ENCODE results near the gene RPUSD3. TPM values are rescaled to one million over a fixed set of nuclear protein-coding genes. Genes with fewer than 3 reads are reported as not detected.

RPUSD3 gene
- total and polyA plus RNA-seq, 4 donors: 17.2 to 28.5 (median 23.8) TPM

GRCh38 chr3:9817436-9817835 lies 26.4 kb downstream of the RPUSD3 start:
- Histone ChIP-seq H3K27ac (ENCODE audit: low read depth in 1 of 2, low read length in 2 of 2) (no peak overlapping the region), H3K36me3 (ENCODE audit: control insufficient read depth in 1 of 2, insufficient read depth in 2 of 2, low read length in 1 of 2) (no peaks in the 10 kb centered on the region), H3K4me3 (ENCODE audit: low read length in 2 of 2) (no peak overlapping the region), H3K27me3 (ENCODE audit: control insufficient read depth in 1 of 2, insufficient read depth in 2 of 2, low read length in 1 of 2) (no peaks in the 10 kb centered on the region), H3K4me1 (ENCODE audit: control insufficient read depth in 1 of 2, insufficient read depth in 2 of 2, low read length in 2 of 2) (no peaks in the 10 kb centered on the region), H3K9me3 (ENCODE audit: control insufficient read depth, low read length) (no peaks in the 10 kb centered on the region)
- intact Hi-C loops (cut with DNase I): no loop called here
- DNase-seq (peak in 1 of 2 donors; percentile 20), ATAC-seq (ENCODE audit: low FRiP score) (no peak)
- WGBS, 2 donors: 89 to 92% methylated on average over 6 of the region's 6 CpGs

- no peak for ATAC-seq (ENCODE audit: low FRiP score)
- Histone ChIP-seq H3K27me3 (ENCODE audit: control insufficient read depth in 1 of 2, insufficient read depth in 2 of 2, low read length in 1 of 2) (no peaks in the 10 kb centered on the region), H3K4me1 (ENCODE audit: control insufficient read depth in 1 of 2, insufficient read depth in 2 of 2, low read length in 2 of 2) (no peaks in the 10 kb centered on the region), H3K4me3 (ENCODE audit: low read length in 2 of 2) (no peak overlapping the region), H3K27ac (ENCODE audit: low read depth in 1 of 2, low read length in 2 of 2) (no peak overlapping the region), H3K9me3 (ENCODE audit: control insufficient read depth, low read length) (no peaks in the 10 kb centered on the region), H3K36me3 (ENCODE audit: control insufficient read depth in 1 of 2, insufficient read depth in 2 of 2, low read length in 1 of 2) (no peaks in the 10 kb centered on the region)
- intact Hi-C loops (cut with DNase I): no loop called here
- 89 to 91% methylated on average over 9 of the region's 9 CpGs for WGBS, 2 donors
- peak in 1 of 2 donors; percentile 58 for DNase-seq
Measured at GRCh38 chr3:9815986-9816385, 27.8 kb downstream of the RPUSD3 start.

DNA sequence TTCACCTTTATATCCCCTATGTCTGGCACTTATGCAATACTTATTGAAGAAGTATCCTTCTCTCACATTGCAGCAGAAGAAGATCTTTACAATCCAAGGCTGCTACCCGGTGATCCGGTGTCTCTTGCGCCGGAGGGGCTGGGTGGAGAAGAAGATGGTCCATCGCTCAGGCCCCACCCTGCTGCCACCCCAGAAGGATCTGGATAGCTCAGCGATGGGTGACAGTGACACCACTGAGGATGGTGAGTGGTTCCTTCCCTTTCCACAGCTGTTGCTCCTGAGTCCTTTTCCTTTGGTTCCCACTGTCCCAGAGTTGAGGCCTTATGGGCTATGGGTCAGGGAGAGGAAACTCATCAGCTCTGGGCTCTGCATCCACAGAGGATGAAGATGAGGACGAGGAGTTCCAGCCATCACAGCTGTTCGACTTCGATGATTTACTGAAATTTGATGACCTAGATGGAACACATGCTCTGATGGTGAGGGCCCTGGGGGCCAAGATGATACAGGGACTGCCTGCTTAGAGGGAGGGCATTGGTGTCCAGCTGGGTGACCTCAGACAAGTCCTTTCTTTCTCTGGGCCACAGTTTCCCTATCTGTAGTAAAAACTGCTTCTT lies 30.8 kb downstream of the RPUSD3 start:
- H3K4me3 ChIP-seq (ENCODE audit: low read length in 2 of 2): no peak overlapping the region
- ATAC-seq (ENCODE audit: low FRiP score): no peak
- H3K27ac ChIP-seq (ENCODE audit: low read depth in 1 of 2, low read length in 2 of 2): no peak overlapping the region
- no peaks in the 10 kb centered on the region for H3K27me3 ChIP-seq (ENCODE audit: control insufficient read depth in 1 of 2, insufficient read depth in 2 of 2, low read length in 1 of 2)
- no peaks in the 10 kb centered on the region for H3K9me3 ChIP-seq (ENCODE audit: control insufficient read depth, low read length)
- no peaks in the 10 kb centered on the region for H3K36me3 ChIP-seq (ENCODE audit: control insufficient read depth in 1 of 2, insufficient read depth in 2 of 2, low read length in 1 of 2)
- H3K4me1 ChIP-seq (ENCODE audit: control insufficient read depth in 1 of 2, insufficient read depth in 2 of 2, low read length in 2 of 2): no peaks in the 10 kb centered on the region
- intact Hi-C loops (cut with DNase I): no loop called here
- 93 to 95% methylated on average over 9 of the region's 9 CpGs for WGBS, 2 donors
- peak in 1 of 2 donors; percentile 28 for DNase-seq

- H3K27ac ChIP-seq (ENCODE audit: low read depth in 1 of 2, low read length in 2 of 2): no peak overlapping the region
- no peak for ATAC-seq (ENCODE audit: low FRiP score)
- peak in 1 of 2 donors; percentile 62 for DNase-seq
- H3K9me3 ChIP-seq (ENCODE audit: control insufficient read depth, low read length): no peaks in the 10 kb centered on the region
- intact Hi-C loops (cut with DNase I): no loop called here
- H3K36me3 ChIP-seq (ENCODE audit: control insufficient read depth in 1 of 2, insufficient read depth in 2 of 2, low read length in 1 of 2): peaks cover 3 to 4% of the 10 kb centered on the region in 2 donors
- H3K4me3 ChIP-seq (ENCODE audit: low read length in 2 of 2): peak overlapping the region; percentile 0 to 3
- 17 to 19% methylated on average over 10 of the region's 10 CpGs for WGBS, 2 donors
- H3K27me3 ChIP-seq (ENCODE audit: control insufficient read depth in 1 of 2, insufficient read depth in 2 of 2, low read length in 1 of 2): no peaks in the 10 kb centered on the region
- H3K4me1 ChIP-seq (ENCODE audit: control insufficient read depth in 1 of 2, insufficient read depth in 2 of 2, low read length in 2 of 2): no peaks in the 10 kb centered on the region
Measured at GRCh38 chr3:9810846-9811245, 33.0 kb downstream of the RPUSD3 start.

DNA sequence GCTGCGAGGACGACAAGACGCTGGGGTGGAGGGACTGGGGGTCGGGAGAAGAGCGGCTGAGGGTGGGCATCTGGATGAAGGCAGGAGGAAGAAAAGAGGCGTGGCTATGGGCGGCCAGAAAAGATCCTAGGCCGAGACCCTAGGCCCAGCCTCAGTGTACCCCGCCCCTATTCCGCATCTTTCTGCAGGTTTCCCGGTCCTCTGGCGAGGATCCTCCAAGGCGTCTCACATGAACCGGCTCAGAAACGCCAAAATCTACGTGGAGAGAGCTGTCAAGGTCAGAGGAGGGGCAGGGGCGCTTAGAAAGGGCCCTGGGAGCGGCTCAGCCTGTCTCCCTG lies 33.4 kb downstream of the RPUSD3 start:
- Histone ChIP-seq H3K27ac (ENCODE audit: low read depth in 1 of 2, low read length in 2 of 2) (peak overlapping the region in 1 of 2 donors; percentile 60), H3K4me3 (ENCODE audit: low read length in 2 of 2) (peak overlapping the region; percentile 3 to 54), H3K36me3 (ENCODE audit: control insufficient read depth in 1 of 2, insufficient read depth in 2 of 2, low read length in 1 of 2) (peaks cover 5% of the 10 kb centered on the region in 2 donors), H3K27me3 (ENCODE audit: control insufficient read depth in 1 of 2, insufficient read depth in 2 of 2, low read length in 1 of 2) (no peaks in the 10 kb centered on the region), H3K9me3 (ENCODE audit: control insufficient read depth, low read length) (no peaks in the 10 kb centered on the region), H3K4me1 (ENCODE audit: control insufficient read depth in 1 of 2, insufficient read depth in 2 of 2, low read length in 2 of 2) (no peaks in the 10 kb centered on the region)
- WGBS, 2 donors: 1% methylated on average over 18 of the region's 18 CpGs
- intact Hi-C loops (cut with DNase I): no loop called here
- ATAC-seq (ENCODE audit: low FRiP score) (no peak), DNase-seq (no peak)

- DNase-seq (peak; percentile 90 to 94), ATAC-seq (ENCODE audit: low FRiP score) (peak; percentile 90)
- no peaks in the 10 kb centered on the region for H3K9me3 ChIP-seq (ENCODE audit: control insufficient read depth, low read length)
- no peaks in the 10 kb centered on the region for H3K27me3 ChIP-seq (ENCODE audit: control insufficient read depth in 1 of 2, insufficient read depth in 2 of 2, low read length in 1 of 2)
- intact Hi-C loops (cut with DNase I): no loop called here
- no peaks in the 10 kb centered on the region for H3K4me1 ChIP-seq (ENCODE audit: control insufficient read depth in 1 of 2, insufficient read depth in 2 of 2, low read length in 2 of 2)
- 1% methylated on average over 38 to 76 of the region's 76 CpGs for WGBS, 2 donors
- H3K27ac ChIP-seq (ENCODE audit: low read depth in 1 of 2, low read length in 2 of 2): peak within 1 kb of the TSS; percentile 31 to 60
- H3K36me3 ChIP-seq (ENCODE audit: control insufficient read depth in 1 of 2, insufficient read depth in 2 of 2, low read length in 1 of 2): peaks cover 7% of the 10 kb centered on the region in 2 donors
- peak within 1 kb of the TSS; percentile 3 to 54 for H3K4me3 ChIP-seq (ENCODE audit: low read length in 2 of 2)
Measured at GRCh38 chr3:9809615-9810432, 34.0 kb downstream of the RPUSD3 start, which contains the start of gene TTLL3. Gene TTLL3 (plus strand): TSS chr3:9810262. CDS start chr3:9810662, 400 bp downstream.

- DNase-seq (peak in 1 of 2 donors; percentile 51), ATAC-seq (ENCODE audit: low FRiP score) (peak; percentile 17)
- Histone ChIP-seq H3K4me3 (ENCODE audit: low read length in 2 of 2) (peak overlapping the region; percentile 3 to 54), H3K27ac (ENCODE audit: low read depth in 1 of 2, low read length in 2 of 2) (peak overlapping the region; percentile 31 to 60), H3K36me3 (ENCODE audit: control insufficient read depth in 1 of 2, insufficient read depth in 2 of 2, low read length in 1 of 2) (peaks cover 10 to 11% of the 10 kb centered on the region in 2 donors), H3K27me3 (ENCODE audit: control insufficient read depth in 1 of 2, insufficient read depth in 2 of 2, low read length in 1 of 2) (no peaks in the 10 kb centered on the region), H3K4me1 (ENCODE audit: control insufficient read depth in 1 of 2, insufficient read depth in 2 of 2, low read length in 2 of 2) (no peaks in the 10 kb centered on the region), H3K9me3 (ENCODE audit: control insufficient read depth, low read length) (no peaks in the 10 kb centered on the region)
- 86 to 89% methylated on average over 4 of the region's 4 CpGs for WGBS, 2 donors
- intact Hi-C loops (cut with DNase I): no loop called here
Measured at GRCh38 chr3:9809239-9809614, 34.6 kb downstream of the RPUSD3 start.

GRCh38 chr3:9808345-9809037 lies 35.3 kb downstream of the RPUSD3 start:
- Histone ChIP-seq H3K4me3 (ENCODE audit: low read length in 2 of 2) (no peak overlapping the region), H3K9me3 (ENCODE audit: control insufficient read depth, low read length) (no peaks in the 10 kb centered on the region), H3K4me1 (ENCODE audit: control insufficient read depth in 1 of 2, insufficient read depth in 2 of 2, low read length in 2 of 2) (no peaks in the 10 kb centered on the region), H3K27me3 (ENCODE audit: control insufficient read depth in 1 of 2, insufficient read depth in 2 of 2, low read length in 1 of 2) (no peaks in the 10 kb centered on the region), H3K36me3 (ENCODE audit: control insufficient read depth in 1 of 2, insufficient read depth in 2 of 2, low read length in 1 of 2) (peaks cover 15 to 18% of the 10 kb centered on the region in 2 donors), H3K27ac (ENCODE audit: low read depth in 1 of 2, low read length in 2 of 2) (peak overlapping the region in 1 of 2 donors; percentile 60)
- WGBS, 2 donors: 71 to 74% methylated on average over 7 of the region's 7 CpGs
- ATAC-seq (ENCODE audit: low FRiP score): no peak
- intact Hi-C loops (cut with DNase I): no loop called here
- peak in 1 of 2 donors; percentile 37 for DNase-seq

Measured in aorta (tissue), 5 donors.